ENCODE data around the gene NKX3-2. TPM values are rescaled to one million over a fixed set of nuclear protein-coding genes. Genes with fewer than 3 reads are reported as not detected.

The NKX3-2 gene
- total and polyA plus RNA-seq, 2 of the 4 experiments (the other 2 are of a cell fraction) = 0.05 TPM; not detected in 1

- Histone ChIP-seq H3K36me3 (ENCODE audit: control insufficient read depth, insufficient read depth, low read length) (no peaks in the 10 kb centered on the region), H3K23ac (ENCODE audit: low read depth, low read length) (no peak overlapping the region), H3K27ac (ENCODE audit: insufficient read depth, low read length) (no peak overlapping the region), H3K4me2 (ENCODE audit: low read depth, low read length) (no peak overlapping the region), H3K4ac (ENCODE audit: low read depth, low read length) (no peak overlapping the region), H4K8ac (ENCODE audit: low read depth in 2 of 2, low read length in 2 of 2) (no peak overlapping the region), H3K14ac (replicated peaks; ENCODE audit: low read depth, low read length) (no peak overlapping the region), H4K5ac (ENCODE audit: low read depth, low read length) (no peak overlapping the region), H3K18ac (ENCODE audit: low read depth, low read length) (no peak overlapping the region), H3K9ac (ENCODE audit: low read depth, low read length) (no peak overlapping the region), H2BK120ac (ENCODE audit: low read depth, low read length) (no peak overlapping the region), H3K9me1 (ENCODE audit: insufficient read depth, low read length) (no peaks in the 10 kb centered on the region), H2AK5ac (ENCODE audit: low read depth, low read length) (no peak overlapping the region), H3K56ac (ENCODE audit: extremely low read depth, insufficient read depth, low read length) (no peak overlapping the region), H2AK9ac (replicated peaks; ENCODE audit: low read depth, low read length, poor library complexity) (no peak overlapping the region), H3K79me1 (ENCODE audit: low read depth in 1 of 2, low read length in 2 of 2) (no peaks in the 10 kb centered on the region), H3K9me3 (ENCODE audit: control insufficient read depth, insufficient read depth, low read length) (peaks cover 15% of the 10 kb centered on the region), H4K20me1 (ENCODE audit: insufficient read depth, low read length) (no peaks in the 10 kb centered on the region), H2BK20ac (ENCODE audit: low read depth, low read length) (no peak overlapping the region), H3K4me3 (ENCODE audit: insufficient read depth, low read depth, low read length) (no peak overlapping the region), H4K91ac (ENCODE audit: insufficient read depth, low read depth, low read length) (no peak overlapping the region), H2BK5ac (ENCODE audit: low read depth, low read length, poor library complexity, severe bottlenecking) (no peak overlapping the region), H2BK15ac (ENCODE audit: low read depth, low read length) (no peak overlapping the region), H3K4me1 (ENCODE audit: control insufficient read depth, insufficient read depth, low read length) (no peaks in the 10 kb centered on the region), H2AFZ (replicated peaks; ENCODE audit: low read length, poor library complexity) (no peak overlapping the region), H3K27me3 (ENCODE audit: control insufficient read depth, insufficient read depth, low read length) (peaks cover 98% of the 10 kb centered on the region)
- intact Hi-C loops (cut with micrococcal nuclease) (no loop called here), dilution Hi-C loops (cut with HindIII; ENCODE audit: low sequenced_read_pairs, unreplicated experiment) (no loop called here), in situ Hi-C loops (cut with MboI; ENCODE audit: low sequenced_read_pairs) (no loop called here)
- POLR2A ChIA-PET (ENCODE audit: unreplicated experiment) = no interaction called here
- BruUV-seq (replicated peaks) = no TSS peak
- ATAC-seq (ENCODE audit: low read depth) (no peak), DNase-seq (no peak)
- CTCF ChIA-PET = no interaction called here
- 10% methylated on average over 2 of the region's 10 CpGs; no CpG with 5 or more reads in 1 of the 2 experiments for WGBS, 2 experiments (ENCODE audit: extremely low coverage in 2 of 2, insufficient read length in 1 of 2)
- TF ChIP-seq, protein P1, sequence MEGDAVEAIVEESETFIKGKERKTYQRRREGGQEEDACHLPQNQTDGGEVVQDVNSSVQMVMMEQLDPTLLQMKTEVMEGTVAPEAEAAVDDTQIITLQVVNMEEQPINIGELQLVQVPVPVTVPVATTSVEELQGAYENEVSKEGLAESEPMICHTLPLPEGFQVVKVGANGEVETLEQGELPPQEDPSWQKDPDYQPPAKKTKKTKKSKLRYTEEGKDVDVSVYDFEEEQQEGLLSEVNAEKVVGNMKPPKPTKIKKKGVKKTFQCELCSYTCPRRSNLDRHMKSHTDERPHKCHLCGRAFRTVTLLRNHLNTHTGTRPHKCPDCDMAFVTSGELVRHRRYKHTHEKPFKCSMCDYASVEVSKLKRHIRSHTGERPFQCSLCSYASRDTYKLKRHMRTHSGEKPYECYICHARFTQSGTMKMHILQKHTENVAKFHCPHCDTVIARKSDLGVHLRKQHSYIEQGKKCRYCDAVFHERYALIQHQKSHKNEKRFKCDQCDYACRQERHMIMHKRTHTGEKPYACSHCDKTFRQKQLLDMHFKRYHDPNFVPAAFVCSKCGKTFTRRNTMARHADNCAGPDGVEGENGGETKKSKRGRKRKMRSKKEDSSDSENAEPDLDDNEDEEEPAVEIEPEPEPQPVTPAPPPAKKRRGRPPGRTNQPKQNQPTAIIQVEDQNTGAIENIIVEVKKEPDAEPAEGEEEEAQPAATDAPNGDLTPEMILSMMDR (conservative IDR thresholded peaks at IDR 0.05; ENCODE audit: low read depth, low read length) = no peak
- TF ChIP-seq CEBPB (IDR thresholded peaks at IDR 0.05; ENCODE audit: low read depth, low read length) = no peak
- no peak for TF ChIP-seq SMC3 (IDR thresholded peaks at IDR 0.05; ENCODE audit: low read depth, low read length)
These were observed 6.5 kb downstream of the NKX3-2 start for GRCh38 chr4:13537832-13538177.
